Astrocyte of the cerebellum (primary cell): ENCODE results near the gene TNFSF9.
"Not testable (repeated sequence)": the region's sequence is repeated elsewhere in the genome, so short reads cannot be mapped to it uniquely, and the experiment has no call there.

Experiments
- DNase-seq: peaks from one replicate; pipeline ENCODE4 v3.0.0-alpha.2; 2011; ENCODE audit warnings: low read depth
- H3K4me3 ChIP-seq: 2 replicates; pipeline ENCODE4 v1.5.1; 2011; ENCODE audit warnings: mild to moderate bottlenecking, low read depth, low read length, moderate library complexity
- CTCF ChIP-seq: IDR thresholded peaks from 2 replicates; pipeline ENCODE4 v1.5.1; 2012; ENCODE audit warnings: low read length, low read depth, moderate library complexity, mild to moderate bottlenecking; ENCODE audit errors: missing control alignments
- in situ Hi-C: cut with HindIII; loops from 2 replicates; pipeline ENCODE4 v1.10.0; 2017; ENCODE audit warnings: low sequenced_read_pairs

Gene TNFSF9

GRCh38 chr19:6564393-6564792 lies 33.6 kb downstream of the TNFSF9 start:
- DNase-seq: no peak
- no peak for TF ChIP-seq CTCF
- in situ Hi-C loops: no loop called here
- no peak overlapping the region for H3K4me3 ChIP-seq

- in situ Hi-C loops, DNase-seq, H3K4me3 ChIP-seq: not testable (repeated sequence)
These were observed 35.9 kb downstream of the TNFSF9 start for GRCh38 chr19:6566727-6567126.

GRCh38 chr19:6568010-6568526 lies 37.2 kb downstream of the TNFSF9 start:
- in situ Hi-C loops: no loop called here
- TF ChIP-seq CTCF: no peak
- no peak overlapping the region for H3K4me3 ChIP-seq
- DNase-seq: no peak

- no peak for DNase-seq
- no peak overlapping the region for H3K4me3 ChIP-seq
- in situ Hi-C loops: no loop called here
- no peak for TF ChIP-seq CTCF
These were observed 38.0 kb downstream of the TNFSF9 start for GRCh38 chr19:6568816-6569215.

- in situ Hi-C loops: no loop called here
- no peak for TF ChIP-seq CTCF
- DNase-seq: no peak
- H3K4me3 ChIP-seq: no peak overlapping the region
These were observed 39.9 kb downstream of the TNFSF9 start for GRCh38 chr19:6570764-6571163.

- no peak for DNase-seq
- in situ Hi-C loops: no loop called here
- TF ChIP-seq CTCF: no peak
These were observed 40.3 kb downstream of the TNFSF9 start for GRCh38 chr19:6571167-6571566.

GRCh38 chr19:6572217-6572616 lies 41.4 kb downstream of the TNFSF9 start:
- no peak for DNase-seq
- in situ Hi-C loops: no loop called here
- H3K4me3 ChIP-seq: no peak overlapping the region
- no peak for TF ChIP-seq CTCF

More at GRCh38 chr19:6571167-6571566, 40.3 kb downstream of the TNFSF9 start:
- H3K4me3 ChIP-seq: no peak overlapping the region
